Endothelial cell (in vitro differentiated cells): ENCODE data around the gene KRT71. TPM values are rescaled to one million over a fixed set of nuclear protein-coding genes. Genes with fewer than 3 reads are reported as not detected.

Experiments used
- DNase-seq: peaks from one replicate; pipeline ENCODE4 v3.0.0; 2021; ENCODE audit warnings: low spot score
- H3K27ac Mint-ChIP-seq: one replicate; pipeline ENCODE4 v1.8.0; 2021; ENCODE audit warnings: mixed read lengths, inconsistent platforms; ENCODE audit not compliant: unreplicated experiment
- H3K27me3 Mint-ChIP-seq: one replicate; pipeline ENCODE4 v1.8.0; 2021; ENCODE audit warnings: mild to moderate bottlenecking, moderate library complexity, mixed read lengths, inconsistent platforms; ENCODE audit not compliant: unreplicated experiment
- H3K36me3 Mint-ChIP-seq: one replicate; pipeline ENCODE4 v1.8.0; 2021; ENCODE audit warnings: mild to moderate bottlenecking, low read depth, mixed read lengths, inconsistent platforms; ENCODE audit not compliant: unreplicated experiment
- H3K4me1 Mint-ChIP-seq: one replicate; pipeline ENCODE4 v1.8.0; 2021; ENCODE audit warnings: mild to moderate bottlenecking, mixed read lengths, inconsistent platforms; ENCODE audit not compliant: unreplicated experiment
- H3K4me3 Mint-ChIP-seq: one replicate; pipeline ENCODE4 v1.8.0; 2021; ENCODE audit warnings: mild to moderate bottlenecking, mixed read lengths, inconsistent platforms; ENCODE audit not compliant: unreplicated experiment
- H3K9me3 Mint-ChIP-seq: one replicate; pipeline ENCODE4 v1.8.0; 2021; ENCODE audit warnings: mixed read lengths, inconsistent platforms; ENCODE audit not compliant: unreplicated experiment
- CTCF ChIP-seq: fragments of 200-600 bp; sonication (generic); IDR thresholded peaks from one replicate; pipeline ENCODE4 v1.5.0; 2021; ENCODE audit warnings: antibody characterized with exemption; ENCODE audit not compliant: unreplicated experiment
- total RNA-seq: library from RNA; stranded (reverse); fragmentation: NEBNext Ultra II Directional; extraction: Animal tissue kit (Norgen Biotek cat#: 25700); gene quantifications from one replicate; pipeline ENCODE4 v1.2.1, GENCODE V29; 2021; ENCODE audit not compliant: unreplicated experiment

Gene KRT71
- total RNA-seq, 1 donor from 2014 or later = not detected

- no peak for DNase-seq
- TF ChIP-seq CTCF = no peak
- no peak overlapping the region for H3K4me3 Mint-ChIP-seq
- H3K27ac Mint-ChIP-seq = no peak overlapping the region
- peaks cover 6% of the 10 kb centered on the region for H3K27me3 Mint-ChIP-seq
- peaks cover 8% of the 10 kb centered on the region for H3K4me1 Mint-ChIP-seq
- H3K9me3 Mint-ChIP-seq = no peaks in the 10 kb centered on the region
- no peaks in the 10 kb centered on the region for H3K36me3 Mint-ChIP-seq
Observed at GRCh38 chr12:52494518-52494917, 58.4 kb downstream of the KRT71 start.

GRCh38 chr12:52494100-52494499 lies 58.8 kb downstream of the KRT71 start:
- no peak for TF ChIP-seq CTCF
- no peak overlapping the region for H3K4me3 Mint-ChIP-seq
- H3K36me3 Mint-ChIP-seq = no peaks in the 10 kb centered on the region
- peaks cover 6% of the 10 kb centered on the region for H3K27me3 Mint-ChIP-seq
- no peak overlapping the region for H3K27ac Mint-ChIP-seq
- no peak for DNase-seq
- H3K4me1 Mint-ChIP-seq = peaks cover 8% of the 10 kb centered on the region
- H3K9me3 Mint-ChIP-seq = no peaks in the 10 kb centered on the region

Other genes starting within 250 kb of the KRT71 start
- not detected for gene KRT83, start 231.7 kb downstream of the KRT71 start, total RNA-seq
- not detected for gene KRT85, start 185.7 kb downstream of the KRT71 start, total RNA-seq
- not detected for gene KRT84, start 167.5 kb downstream of the KRT71 start, total RNA-seq
- gene KRT82, start 146.8 kb downstream of the KRT71 start, total RNA-seq = not detected
- not detected for gene KRT75, start 118.8 kb downstream of the KRT71 start, total RNA-seq
- not detected for gene KRT6B, start 101.0 kb downstream of the KRT71 start, total RNA-seq
- gene KRT6C, start 79.3 kb downstream of the KRT71 start, total RNA-seq = not detected
- not detected for gene KRT6A, start 59.9 kb downstream of the KRT71 start, total RNA-seq
- not detected for gene KRT5, start 32.8 kb downstream of the KRT71 start, total RNA-seq
- not detected for gene KRT74, start 20.7 kb upstream of the KRT71 start, total RNA-seq
- 0.28 TPM for gene KRT72, start 48.3 kb upstream of the KRT71 start, total RNA-seq
- 0.77 TPM for gene KRT73, start 65.4 kb upstream of the KRT71 start, total RNA-seq
- not detected for gene KRT2, start 99.1 kb upstream of the KRT71 start, total RNA-seq
- not detected for gene KRT1, start 127.3 kb upstream of the KRT71 start, total RNA-seq
- gene KRT77, start 150.4 kb upstream of the KRT71 start, total RNA-seq = not detected
- gene KRT76, start 224.2 kb upstream of the KRT71 start, total RNA-seq = not detected
- not detected for gene KRT3, start 243.0 kb upstream of the KRT71 start, total RNA-seq